GM21528 (cell line): ENCODE results near the gene ACKR3.

Source experiments
- ATAC-seq: cut with Tn5 transposase; IDR thresholded peaks from one replicate; pipeline ENCODE4 v1.9.1; 2021; ENCODE audit warnings: mild to moderate bottlenecking, moderate library complexity; ENCODE audit not compliant: unreplicated experiment, low FRiP score

The ACKR3 gene

DNA sequence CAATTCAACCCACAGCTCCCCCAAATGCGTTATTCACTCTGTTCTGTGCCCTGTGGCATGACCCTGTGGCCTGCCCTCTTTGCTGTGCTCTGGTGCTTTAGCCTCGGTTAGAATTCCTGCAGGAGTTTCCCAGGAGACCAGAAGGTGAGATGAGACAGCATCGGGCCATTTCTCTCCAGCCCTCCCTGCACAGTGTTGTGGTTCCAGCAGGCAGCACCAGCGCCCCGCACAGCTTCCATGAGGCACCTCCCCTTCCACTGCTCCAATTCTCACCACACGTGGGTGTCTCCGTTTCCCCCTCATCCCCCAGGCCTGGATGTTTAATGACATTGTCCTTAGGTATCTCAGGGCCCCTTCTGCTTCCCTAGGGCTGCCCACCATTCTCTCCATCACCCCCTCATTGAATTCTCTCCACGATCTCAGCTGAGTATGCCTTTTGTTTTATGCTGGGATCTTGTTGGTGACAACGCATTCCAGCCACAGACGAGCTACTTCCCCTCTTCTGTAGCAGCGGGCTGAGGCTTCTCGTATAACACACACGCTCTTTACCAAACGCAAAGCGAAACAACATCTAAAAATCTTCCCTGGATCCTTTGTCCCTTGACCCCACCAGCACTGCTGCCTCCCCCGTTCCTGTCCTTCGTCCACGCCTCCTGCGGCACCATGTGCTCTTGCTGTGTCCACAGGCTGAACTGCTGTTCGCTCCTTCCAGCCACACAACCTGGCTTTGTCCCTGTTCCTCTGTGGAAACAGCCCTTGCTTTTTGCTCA lies 35.1 kb downstream of the ACKR3 start:
- ATAC-seq, result no peak

DNA sequence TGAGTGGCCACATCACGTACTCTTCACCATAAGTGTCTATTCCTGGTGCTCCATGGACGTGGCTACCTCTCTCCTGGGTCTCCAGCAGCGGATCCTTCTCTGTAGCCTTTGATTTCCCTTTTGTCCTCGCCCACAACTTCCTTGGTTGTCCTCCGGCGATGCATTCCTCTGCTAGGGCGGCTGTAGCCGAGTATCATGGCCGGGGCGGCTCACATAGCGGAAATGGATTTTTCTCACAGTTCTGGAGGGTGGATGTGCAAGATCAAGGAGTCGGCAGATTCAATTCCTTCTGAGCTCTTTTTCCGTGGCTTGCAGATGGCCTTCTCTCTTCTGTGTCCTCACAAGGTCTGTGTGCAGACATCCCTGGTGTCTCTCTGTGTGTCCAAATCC lies 35.7 kb downstream of the ACKR3 start:
- ATAC-seq, result no peak

DNA sequence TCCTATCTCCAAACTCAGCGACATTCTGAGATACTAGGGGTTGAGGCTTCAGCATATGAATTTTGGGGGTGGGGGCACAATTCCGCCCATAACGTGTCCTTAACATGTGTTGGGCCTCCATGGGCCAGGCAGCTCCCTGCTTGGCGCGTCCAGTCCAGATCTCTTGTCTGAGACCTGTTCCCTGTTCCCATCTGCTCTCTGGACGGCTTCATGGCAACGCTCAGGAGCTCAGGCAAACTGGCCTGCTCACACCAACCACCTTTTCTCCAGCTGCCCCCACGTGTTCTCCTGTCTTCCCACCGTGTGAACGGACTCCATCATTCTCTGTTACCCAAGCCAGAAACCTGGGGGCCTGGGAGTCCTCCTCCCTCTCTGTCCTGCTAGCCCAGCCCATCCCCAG lies 36.4 kb downstream of the ACKR3 start:
- ATAC-seq, result no peak

DNA sequence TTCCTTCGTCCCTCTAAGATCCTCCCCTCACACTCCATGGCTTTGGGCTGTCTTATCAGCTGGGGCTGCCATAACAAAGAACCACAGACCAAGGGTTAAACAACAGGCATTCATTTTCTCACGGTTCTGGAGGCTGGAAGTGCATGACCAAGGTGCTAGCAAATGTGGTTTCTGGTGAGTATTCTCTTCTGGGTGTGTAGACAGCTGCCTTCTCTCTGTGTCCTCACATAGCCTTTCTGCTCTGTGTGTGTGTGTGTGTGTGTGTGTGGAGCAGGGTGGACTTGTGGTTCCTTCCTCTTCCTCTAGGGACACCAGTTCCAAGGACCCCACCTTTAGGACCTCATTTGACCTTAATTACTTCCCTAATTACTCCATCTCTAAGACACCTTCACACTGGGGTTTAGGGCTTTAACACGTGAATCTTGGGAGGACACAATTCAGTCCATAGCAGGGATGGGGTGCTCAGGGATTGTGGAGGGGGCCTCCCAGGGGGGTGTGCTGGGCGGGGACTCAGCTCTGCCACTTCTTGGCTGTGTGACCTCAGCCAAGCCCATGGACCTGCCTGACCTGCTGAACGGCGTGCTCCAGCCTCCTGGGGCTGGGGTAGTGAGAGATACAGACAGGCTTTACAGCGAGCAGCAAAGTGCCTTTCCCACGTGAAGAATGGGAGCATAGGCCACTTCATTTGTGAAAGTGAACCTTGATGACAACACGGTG lies 38.0 kb downstream of the ACKR3 start:
- ATAC-seq, result no peak

DNA sequence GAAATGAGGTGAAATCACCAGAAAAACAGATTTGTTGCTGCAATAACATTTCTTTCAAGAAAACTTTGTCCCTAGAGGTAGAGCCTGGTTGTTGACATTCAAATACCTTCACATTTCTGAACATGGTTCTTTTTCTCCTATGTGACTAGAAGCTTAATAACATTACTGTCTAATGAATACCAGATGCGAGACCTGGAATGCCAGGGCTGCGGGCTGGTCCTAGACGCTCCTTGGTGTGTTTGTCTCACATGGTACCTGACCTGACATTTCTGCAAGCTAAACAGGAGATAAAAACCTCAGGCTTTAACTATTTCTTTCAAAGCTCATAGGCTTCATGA lies 38.5 kb downstream of the ACKR3 start:
- ATAC-seq, result no peak

DNA sequence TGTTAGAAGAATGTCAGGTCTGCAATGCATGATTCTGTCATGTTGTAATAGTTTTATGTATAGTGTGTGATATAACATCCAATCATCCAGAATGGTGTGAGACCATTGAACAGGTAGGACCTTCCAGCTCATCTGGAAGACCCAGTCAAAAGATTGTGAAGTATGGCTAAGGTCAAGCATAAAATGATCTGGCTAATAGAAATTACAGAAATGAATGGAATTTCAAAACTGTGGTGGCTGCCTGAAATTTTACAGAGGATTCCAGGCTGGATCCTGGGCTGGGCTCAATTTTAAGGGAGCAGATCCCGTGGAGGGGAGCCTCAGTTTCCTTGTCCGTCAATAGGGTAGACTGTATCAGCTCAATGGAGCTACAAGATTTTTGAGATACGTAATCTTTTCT lies 39.1 kb downstream of the ACKR3 start:
- ATAC-seq, result no peak

DNA sequence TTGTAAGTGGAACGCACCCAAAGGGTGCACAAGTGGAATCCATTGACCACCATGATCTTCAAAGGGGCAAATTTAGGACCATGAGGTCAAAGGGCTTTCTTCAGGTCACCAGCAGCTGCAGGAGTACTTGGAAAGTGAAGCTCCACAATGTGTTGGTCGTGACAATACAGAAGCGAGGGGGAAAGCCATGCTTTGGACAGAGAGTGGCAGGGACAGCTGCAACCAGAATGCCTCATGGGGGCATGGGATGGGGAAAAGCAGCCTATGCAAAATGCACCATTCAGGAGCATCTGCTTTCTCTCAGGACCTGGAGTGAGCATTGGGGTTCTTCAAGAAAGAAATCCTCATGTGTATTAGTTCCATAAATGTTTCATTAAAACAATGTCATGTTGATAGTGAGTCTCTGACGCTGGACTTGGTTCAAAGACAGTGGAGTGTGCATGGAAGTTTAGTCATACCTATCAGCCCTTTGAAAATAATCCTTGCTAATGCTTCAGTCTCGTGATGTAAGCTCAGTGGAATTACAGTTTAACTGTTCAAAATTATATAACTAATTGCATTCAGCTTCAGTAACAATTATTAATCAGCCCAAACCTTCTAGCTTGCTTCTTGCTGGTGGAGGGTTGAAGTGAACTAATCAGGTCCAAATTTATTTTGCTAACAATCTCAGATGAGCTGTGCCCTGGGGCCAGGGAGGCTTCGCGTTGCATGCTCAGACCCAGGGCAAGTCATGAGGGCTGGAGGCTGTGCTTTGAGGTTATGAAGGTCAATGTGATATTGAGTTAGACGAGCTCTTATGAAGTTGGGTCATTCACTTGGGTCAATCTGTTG lies 41.6 kb downstream of the ACKR3 start:
- ATAC-seq, result no peak

DNA sequence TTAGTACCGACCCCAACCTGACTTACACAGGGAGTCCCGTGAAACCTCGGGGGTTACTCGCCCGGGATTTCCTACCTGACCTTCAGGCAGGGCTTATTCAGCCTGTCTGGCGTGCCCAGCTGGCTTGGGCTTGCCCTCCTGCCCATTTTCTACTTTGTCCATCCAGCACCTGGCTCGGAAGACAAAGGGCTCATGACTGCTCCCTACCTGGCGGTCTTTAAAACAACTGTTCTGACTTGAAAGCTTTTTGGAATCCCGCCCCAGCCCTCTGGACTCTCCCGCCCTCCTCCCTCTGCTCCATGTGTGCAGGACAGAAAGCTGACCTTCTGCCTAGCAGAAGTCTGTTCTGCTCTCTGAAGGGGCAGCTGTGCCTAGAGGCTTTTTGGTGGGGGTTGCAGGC lies 43.1 kb downstream of the ACKR3 start:
- no peak for ATAC-seq

DNA sequence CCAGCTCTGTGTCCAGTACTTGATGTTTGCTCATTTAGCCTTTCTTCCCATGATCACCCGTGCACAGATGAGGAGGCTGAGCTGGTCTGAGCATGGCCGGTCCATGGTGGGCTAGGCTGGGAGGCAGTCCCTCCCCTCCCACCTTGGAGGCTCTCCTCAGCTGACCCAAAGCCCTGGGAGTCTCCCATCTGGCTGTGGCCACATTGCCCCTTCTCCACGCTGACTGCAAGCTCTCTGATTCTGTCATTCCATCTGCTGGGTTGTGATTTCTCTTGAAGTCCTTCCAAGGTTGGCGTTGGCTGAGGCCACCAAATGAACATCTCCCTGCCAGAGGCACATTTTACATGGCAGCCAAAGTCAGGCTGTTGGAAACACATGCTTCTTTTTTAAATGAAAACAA lies 44.0 kb downstream of the ACKR3 start:
- ATAC-seq, result no peak

DNA sequence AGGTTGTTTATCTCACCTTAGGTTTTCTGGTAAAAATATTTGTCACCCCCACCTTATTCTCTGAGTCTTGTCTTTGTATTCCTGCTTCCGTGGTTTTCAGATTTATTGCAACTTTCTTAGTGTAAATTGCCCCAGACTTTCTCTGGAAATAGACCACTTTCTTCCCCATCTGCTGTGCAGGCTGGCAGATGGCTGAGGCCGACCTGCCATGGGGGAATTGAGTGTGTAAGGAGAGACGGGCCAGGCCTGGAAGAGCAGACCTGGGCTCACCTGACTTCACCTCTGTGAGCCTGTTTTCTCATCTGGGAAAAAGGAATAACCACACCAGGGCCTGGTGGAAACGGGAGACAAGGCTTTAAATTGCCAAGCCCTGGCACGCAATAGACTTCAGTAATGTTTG lies 44.9 kb downstream of the ACKR3 start:
- no peak for ATAC-seq

DNA sequence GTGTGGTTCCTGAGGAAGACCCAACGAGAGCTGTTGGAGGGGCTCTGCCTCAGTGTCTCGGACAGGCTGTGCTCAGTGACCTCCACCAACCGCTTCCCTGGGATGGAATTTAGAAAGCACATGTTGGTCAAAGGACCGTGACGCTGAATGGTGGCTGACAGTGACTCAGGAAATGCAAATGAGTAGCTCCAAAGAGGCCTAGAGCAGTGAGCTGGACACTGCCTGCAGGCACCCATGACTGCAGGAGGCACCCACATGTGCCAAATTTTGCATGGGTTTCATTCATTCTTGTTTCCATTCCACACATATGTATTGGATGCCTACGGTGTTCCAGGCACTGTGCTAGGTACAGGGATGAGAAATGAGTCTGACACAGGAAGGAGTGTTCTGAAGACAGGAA lies 46.4 kb downstream of the ACKR3 start:
- no peak for ATAC-seq

DNA sequence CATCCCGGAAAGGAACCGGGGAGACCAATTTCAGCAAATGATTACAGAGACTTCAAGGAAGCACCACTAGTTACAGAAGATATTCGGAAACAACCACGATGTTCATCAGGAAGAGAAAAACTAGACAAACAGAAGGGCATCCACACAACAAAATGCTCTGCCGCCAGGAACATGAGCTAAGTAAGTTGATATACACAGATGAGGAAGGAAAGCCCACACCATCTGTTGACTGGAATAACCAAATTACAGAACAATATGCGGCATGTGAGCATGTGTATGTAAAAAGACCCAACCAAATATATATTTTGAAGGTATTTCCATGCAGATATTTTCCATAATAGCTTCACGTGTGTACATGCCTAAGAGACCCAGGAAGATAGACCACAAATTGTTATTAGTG lies 47.0 kb downstream of the ACKR3 start:
- no peak for ATAC-seq

DNA sequence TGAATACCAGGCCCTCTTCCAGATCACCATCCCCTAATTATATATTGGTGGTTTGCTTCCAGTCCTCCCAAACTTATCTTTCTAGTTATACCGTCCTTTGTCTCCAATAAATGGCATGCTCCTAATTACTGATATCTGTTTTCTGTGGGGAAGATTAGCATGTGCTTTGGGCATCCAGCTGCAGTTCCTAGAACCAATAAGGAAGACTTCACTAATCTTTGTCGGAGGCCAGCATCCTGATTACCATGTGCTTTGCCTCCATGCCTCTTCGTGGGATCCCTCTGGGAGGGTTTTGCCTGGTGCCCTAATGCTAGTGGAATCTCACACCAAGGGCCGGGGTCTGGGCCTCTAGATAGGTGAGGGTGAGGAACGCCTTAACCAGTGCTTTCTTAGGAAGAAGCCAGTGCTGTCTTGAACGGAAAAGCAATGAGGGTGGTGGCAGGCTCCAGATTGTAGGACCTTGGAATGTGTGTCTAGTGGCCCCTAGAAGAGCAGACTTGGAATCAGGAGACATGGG lies 47.7 kb downstream of the ACKR3 start:
- ATAC-seq, result no peak

DNA sequence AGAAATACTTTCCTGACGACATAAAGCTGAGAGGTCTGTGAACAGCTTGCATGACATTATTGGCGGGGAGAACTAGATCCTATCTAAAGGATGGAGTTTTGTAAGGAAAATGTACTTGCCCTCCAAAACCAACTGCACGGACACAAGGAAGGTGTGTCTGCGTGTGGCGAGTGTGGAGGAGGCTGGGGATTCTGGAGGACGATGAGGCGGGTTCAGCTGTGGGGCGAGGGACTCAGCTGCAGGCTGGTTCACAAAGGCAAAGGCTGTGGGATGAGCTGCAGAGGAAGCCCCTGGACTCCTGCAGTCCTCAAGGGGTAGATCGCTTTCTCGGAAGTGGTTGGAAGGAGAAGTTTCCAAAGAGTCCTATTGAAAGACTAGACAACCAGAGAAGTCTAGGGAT lies 48.2 kb downstream of the ACKR3 start:
- no peak for ATAC-seq

DNA sequence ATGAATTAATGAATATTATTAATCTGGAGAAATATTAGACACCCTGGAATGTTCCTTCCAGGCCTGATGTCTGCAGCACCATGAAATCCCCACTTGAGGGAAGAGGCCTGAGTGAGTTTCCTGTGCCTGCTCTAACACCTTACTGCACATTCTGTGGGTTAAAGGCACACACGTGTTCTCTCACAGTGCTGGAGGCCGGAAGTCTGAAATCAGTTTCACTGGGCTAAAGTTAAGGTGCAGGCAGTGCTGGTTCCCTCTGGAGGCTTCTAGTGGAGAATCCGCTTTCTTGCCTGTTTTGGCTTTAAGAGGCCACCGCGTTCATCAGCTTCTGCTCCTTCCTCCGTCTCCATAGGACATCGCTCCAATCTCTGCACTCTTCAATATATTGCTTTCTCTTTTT lies 48.7 kb downstream of the ACKR3 start:
- no peak for ATAC-seq

DNA sequence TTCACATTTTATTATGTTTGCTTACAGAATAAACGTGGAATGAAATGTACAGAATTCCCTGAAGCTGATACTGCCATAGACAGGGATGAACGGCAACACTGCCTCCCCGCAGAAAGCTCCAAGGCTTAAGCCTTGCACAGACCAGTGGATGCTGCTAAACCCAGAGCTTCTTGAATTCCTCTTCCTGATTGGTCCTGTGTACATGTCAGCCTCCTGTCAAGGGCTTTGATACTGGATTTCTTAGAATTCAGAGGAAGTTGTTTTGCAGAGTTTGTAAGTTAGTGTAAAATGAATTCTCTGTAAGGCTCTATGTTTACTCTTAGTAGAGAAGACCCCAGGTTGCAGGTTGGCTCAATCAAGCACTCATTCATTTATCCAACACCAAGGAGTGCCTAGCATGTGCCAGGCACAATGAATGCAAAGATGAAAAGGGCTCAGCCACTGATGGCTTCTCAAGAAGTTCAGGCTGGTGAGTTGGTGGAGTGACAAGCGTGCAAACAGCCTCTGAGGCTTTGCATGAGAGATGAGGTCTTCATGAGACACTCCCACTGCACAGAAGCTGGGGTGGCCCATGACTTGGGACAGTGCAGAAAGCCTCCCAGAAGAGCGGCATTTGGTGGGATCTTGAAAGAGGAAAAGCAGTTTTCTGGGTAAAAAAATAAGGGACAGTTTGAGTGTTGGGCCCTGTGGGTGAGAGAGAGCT lies 50.4 kb downstream of the ACKR3 start:
- no peak for ATAC-seq

DNA sequence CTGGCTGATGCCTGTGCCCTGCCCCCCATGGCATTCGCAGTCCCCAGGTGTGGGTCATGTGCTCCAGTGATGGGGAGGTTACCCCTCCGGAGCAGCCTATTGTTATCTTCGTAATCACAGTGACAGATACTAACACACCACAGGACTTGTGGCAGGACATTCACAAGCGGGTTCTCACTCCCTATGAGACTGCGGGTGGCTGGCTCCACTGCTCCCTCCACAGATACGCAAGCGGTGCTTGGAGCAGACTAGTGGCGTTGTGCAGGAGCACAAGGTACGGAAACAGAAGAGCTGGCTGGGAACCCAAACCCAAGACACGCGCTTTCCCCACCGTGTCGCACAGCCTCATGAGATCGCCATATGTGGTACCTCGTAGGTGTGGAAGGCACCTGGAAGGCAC lies 52.2 kb downstream of the ACKR3 start:
- no peak for ATAC-seq

DNA sequence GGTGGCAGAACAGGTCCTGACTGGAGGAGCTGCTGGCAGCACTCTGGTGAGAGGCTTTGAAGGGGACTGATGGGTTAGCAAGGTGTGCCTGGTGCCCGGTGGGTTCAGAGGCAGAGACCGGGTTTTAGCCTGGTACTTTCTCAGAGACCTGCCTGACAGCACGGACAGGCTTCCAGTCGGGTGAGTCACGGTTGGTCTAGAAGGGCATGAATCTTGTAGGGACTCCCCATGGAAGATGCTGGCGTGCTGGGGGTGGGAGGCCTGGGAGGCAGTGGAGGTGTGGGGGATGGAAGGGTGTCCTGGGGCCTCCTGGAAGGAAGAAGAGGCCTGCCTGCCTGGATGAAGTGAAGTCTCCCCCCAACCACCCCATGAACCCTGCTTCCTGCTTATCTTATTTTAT lies 52.6 kb downstream of the ACKR3 start:
- ATAC-seq, result no peak

DNA sequence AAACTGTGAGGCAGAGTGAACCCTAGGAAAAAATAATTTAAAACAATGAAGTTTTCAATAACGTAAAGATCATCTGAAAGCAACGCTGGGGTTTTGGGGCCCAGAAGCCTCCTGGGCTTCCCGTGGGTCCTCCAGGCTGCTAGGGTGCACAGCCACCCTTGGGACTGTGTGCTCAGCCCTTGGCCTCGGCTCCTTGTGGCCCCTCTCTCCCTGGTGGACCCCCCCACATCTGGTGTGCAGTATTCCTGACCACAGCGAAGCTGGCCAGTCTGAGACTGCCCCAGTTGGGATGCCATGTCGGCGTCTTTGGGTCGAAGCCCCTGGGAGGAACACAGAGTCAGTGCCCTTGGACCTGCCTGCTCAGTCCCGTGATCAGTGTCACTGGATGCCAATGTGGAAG lies 53.0 kb downstream of the ACKR3 start:
- ATAC-seq, result no peak

DNA sequence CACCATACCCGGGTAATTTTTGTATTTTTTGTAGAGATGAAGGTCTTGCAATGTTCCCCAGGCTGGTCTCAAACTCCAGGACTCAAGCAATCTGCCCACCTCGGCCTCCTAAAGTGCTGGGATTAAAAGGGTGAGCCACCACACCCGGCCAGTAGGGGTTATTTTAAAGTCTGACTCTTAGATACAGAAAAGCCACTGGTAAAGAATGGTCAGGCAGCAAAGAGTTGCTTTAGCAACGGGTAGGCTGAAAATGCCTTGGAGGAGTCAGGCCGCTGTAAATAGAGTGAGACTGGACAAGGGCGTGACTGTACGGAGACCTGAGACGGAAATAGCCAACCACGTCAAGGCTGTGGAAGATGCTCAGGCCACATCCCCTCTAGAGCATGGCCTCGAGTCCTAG lies 54.2 kb downstream of the ACKR3 start:
- ATAC-seq, result no peak
